OCI-M1 (cell line): Measurements from ENCODE around the gene LUZP2.

Experiments used
- DNase-seq: peaks from one replicate; lab custom pipeline; 2025; lab: John Stamatoyannopoulos, UW

Gene LUZP2

DNA sequence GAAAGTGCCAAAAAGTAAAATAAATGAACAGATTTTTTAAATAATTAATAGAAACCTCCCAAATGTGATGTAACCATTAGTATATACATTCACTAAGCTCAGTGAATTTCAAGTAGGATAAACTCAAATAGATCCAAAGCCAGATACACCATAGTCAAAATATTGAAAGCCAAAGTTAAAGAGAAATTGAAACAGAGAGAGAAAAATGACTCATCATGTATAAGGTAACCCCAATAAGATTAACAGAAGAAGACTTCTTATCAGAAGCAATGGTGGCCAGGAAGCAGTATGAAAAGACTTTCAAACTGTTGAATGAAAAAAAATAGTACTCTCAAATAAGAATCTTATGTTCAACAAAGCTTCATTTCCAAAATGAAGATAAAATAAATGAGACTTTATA is 70.5 kb downstream of the LUZP2 start:
- DNase-seq: no peak

DNA sequence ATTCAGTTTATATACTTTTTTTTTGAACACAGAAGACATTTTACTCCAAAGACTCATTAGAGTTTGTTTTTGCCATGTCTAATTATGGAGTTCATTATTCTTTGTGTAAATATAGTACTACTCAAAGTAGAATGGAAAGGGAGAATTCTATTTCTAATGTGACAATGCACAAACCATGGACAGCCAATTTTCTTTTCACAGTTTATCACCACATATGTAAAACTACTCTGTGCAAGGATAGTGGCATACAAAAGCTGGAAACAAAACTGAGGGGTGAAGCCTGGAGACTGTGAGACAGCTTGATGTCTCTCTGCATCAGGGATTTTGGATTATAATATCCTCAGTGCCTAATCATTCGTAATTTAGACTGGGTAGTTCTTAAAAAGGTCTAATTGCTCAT is 75.5 kb downstream of the LUZP2 start:
- no peak for DNase-seq

DNA sequence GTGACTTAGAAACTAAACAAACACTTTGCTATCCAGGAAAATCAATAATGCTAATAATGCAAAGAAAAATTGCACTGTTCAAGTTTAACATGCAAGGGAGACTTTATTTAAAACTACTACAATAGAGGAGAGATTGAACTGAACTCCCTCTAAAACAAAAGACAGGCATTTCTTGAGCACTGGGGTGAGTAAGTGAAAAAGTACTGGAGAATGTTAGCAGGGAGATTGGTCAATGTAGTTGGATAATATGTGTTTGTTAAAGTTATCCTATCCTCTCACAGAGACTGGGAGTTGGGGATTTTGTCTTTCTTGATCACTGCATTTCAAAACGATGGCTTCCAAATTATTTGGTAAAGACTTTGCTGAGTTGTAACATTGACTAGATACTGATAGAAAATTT is 77.6 kb downstream of the LUZP2 start:
- peak; percentile 36 for DNase-seq

DNA sequence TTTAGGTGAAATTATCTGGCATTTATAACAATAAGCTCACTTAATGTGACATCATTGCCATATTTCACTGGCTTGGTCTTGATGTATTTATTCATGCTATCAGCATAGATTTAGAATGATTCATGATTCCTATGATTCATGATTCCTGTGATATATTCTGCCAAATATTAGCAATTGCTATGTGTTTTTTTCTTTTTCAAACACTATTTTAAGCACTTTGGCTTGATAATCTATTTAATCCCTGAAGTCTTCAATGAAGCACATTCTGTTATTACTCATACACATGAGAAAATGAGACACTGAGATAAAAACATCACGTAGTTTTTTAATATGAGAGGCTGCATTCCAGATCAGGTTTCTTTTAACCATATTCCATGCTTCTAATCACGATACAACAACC is 78.5 kb downstream of the LUZP2 start:
- DNase-seq: no peak

DNA sequence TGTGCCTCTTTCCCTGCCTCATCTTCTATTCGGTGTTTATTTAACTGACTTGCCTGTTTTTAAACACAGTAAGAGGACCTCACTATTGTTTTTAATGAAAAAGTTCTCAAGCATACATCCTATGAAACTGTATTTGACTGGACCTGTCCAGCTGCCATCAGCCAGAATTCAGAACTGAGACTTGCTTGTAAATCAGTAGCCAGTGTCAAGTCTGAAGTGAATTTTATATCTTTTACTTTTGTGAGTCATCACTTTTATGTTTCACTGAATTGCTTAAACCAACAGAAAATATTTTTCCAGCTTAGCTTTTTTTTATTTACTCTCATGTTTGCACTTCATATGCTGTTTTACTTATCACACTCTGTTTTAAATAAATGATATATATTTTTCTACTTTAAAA is 88.3 kb downstream of the LUZP2 start:
- DNase-seq: no peak

DNA sequence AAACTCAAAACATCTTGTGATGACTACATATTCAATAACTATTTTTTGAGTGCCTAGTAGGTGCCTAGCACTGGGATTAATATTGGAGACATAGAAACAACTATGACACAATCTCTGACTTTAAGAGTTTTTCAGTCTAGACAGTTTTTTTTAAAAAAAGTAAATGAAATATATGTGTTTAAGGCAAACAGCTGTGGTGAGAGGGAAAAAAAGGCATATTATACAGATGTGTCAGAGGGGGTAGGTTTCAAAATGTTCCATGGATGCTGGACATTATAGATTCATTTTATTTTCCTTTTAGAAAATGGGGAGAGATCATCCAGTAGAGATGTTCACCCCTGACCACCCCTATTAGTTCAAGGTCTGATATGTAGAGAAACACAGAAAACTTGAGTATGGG is 90.8 kb downstream of the LUZP2 start:
- no peak for DNase-seq

DNA sequence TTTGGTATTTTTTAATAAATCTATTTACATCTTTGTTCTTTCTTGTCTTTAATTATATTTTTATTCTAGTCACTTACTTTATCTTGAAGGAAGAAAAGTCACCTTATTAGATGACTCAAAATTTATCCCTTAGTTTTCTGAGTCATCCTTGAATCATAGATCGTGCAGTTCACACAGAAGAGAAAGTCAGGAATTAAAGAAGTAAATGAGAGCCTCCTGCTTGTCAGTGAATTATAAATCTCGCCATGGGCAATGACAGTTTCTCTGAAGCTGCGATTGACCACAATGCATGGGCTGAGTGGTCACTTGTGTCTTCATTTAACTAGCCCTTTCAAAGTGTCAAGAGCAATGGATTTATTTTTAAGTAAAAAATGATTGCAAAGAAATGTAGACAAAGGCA is 91.2 kb downstream of the LUZP2 start:
- DNase-seq: no peak

DNA sequence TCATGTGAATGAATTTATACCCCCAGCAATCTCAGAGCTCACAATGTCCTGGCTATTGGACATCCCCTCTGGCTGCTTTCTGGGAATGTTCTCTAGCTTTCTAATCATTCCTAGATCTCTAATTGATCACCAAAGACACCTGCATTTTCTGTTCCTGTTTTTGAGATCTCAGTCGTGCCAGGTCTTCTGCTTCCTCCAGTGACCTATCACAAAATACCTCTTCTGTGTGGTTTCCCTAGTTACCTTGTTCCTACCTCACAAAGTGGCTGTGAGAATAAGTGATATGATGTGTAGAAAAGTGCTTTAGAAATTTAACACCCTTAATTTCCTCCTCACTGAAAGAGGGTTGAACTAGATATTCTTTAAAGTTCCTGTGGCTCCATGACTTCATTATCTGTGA is 92.2 kb downstream of the LUZP2 start:
- DNase-seq: no peak

DNA sequence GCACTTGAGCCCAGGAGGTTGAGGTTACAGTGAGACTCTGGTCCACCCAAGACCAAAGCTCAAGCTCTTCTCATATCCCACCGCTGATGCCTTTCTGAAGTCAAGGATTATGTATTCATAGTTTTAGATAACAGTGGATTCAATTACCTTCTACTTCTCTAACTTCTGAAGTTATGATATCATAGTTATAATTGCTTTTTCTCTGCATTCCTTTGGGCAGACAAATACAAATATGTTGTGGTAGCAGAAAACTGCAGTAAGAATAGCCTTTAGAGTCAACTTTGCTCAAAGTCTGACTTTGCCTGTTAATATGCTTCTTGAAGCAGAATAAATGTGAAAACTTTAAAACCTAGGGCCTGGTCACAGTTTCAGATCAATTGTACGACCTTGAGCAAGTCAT is 94.4 kb downstream of the LUZP2 start:
- no peak for DNase-seq

DNA sequence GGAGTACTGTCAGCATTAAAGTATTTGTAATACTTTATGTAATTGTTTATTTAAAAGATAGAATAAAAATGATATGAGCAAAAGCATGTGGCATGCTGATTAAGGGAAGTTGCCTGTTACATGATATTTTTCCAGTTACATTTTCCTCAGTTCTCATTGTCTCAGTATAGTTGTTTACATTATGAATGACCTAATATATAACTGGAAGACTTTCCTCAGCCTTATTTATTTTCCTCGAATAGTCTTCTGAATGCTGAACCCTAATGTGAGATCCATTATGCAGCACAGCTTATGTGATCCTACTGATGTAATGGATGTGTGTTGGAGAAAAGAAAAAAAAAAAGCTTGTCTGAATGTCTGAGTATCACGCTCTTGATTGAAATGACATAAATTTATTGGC is 95.5 kb downstream of the LUZP2 start:
- no peak for DNase-seq

DNA sequence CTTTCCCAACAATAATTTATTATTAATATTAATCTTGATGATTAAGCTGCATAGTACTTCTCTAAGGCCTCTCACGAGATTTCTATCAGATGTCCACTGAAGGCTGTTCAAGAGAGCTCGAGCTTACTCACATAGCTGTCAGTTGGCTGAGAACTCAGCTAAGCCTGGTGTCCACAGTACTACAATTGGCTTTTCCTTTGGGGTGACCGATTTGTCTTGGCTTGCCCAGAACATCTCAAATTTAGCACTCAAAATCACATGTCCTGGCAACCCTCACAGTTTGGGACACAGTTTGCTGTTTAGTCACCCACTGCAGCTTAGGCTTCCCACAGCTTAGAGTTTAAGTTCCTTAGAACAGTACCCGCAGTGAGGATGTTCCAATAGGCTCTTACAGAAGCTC is 96.5 kb downstream of the LUZP2 start:
- DNase-seq: no peak

DNA sequence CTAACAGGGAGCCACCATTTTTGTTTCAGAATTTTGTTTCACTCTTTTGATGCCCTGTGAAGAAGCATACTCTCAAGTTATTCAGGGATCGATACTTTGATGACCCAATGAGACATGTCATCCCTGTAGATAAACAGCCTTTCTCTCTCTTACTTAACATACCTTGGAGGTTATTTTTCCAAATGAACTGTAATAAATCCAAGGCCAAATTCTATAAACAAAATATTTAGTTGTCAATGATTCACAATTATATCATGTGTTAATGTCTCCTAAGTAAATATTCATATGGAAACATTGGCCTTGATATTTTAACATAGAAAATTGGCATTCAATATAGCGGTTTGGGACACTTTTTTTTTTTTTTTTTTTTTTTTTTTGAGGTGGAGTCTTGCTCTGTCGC is 97.5 kb downstream of the LUZP2 start:
- DNase-seq: no peak

DNA sequence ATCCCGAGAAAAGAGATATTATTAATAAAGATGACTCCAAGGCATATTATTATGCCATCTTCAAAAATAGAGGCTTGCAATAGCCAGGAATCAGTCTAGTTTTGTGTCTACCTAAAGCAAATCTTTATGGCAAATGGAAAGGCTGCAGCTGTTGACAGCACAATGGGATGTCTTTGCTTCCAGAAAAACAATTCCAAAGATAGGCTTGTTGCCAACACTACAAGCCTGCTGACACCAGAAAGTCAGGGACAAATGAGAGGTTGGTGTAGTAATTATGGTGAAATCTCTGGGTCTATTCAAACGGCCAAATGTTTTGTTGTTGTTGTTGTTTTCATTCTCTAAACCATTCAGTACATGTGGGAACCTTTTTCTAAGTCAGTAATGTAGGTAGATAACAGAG is 101.8 kb downstream of the LUZP2 start:
- no peak for DNase-seq

DNA sequence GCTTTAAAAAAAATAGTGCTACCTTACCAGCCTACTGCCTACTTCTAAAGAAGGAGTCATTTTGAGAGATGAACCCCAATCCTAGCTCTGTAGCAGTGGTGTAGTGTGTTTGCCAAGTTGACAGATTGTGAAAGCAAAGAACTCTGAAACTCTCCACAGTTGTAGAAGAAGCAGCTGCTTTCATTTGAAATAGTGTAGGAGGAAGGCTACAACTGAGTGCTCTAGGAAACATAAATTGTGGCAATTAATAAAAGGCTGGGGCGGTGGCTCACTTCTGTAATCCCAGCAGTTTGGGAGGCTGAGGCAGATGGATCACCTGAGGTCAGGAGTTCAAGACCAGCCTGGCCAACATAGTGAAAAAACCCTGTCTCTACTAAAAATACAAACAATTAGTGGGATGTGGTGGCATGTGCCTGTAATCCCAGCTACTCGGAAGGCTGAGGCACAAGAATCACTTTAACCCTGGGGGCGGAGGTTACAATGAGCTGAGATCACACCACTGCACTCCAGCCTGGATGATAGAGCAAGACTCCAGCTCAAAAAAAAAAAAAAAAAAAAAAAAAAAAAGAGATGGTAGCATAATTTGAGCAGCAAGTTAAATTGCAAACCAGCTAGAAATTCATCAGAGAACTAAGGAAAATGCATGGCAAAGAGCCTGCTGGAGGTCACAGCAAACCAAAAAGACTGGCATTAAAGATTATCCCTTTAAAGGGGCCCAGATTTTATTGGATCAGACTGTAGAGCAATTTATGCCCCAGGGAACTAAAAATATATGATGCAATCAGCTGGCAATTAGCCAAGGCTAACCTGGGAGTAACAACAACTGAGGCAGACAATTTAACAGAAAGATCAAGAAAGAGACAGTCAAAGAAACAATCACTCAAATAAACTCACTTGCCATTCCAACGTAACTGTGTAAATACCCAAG is 112.6 kb downstream of the LUZP2 start:
- no peak for DNase-seq

DNA sequence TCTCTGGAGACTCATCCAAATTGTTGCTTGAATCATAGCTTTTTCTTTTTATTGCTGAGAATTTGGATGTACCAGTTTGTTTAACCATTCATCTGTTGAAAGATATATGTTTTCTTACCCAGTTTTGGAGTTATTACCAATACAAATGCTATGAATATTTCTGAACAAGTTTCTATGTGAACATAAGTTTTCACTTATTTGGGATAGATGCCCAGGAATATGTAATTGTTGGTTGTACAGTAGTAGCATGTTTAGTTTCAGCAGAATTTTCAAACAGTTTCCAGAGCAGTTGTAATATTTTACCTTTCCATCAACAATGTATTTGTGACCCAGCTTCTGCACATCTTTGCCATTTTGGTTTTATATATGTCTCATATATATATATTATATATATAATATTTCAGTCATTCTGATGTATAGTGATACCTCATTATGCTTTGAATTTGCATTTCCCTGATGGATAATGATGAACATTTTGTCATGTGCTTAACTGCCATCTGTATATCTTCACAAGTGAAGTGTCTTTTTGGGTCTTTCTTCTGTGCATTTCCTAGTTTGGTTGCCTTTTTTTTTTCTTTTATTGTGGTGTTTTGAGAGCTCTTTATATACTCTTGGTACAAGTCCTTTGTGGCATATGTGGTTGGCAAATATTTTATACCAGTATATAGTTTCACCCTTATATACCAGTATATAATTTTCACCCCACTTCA is 118.8 kb downstream of the LUZP2 start:
- DNase-seq: no peak

DNA sequence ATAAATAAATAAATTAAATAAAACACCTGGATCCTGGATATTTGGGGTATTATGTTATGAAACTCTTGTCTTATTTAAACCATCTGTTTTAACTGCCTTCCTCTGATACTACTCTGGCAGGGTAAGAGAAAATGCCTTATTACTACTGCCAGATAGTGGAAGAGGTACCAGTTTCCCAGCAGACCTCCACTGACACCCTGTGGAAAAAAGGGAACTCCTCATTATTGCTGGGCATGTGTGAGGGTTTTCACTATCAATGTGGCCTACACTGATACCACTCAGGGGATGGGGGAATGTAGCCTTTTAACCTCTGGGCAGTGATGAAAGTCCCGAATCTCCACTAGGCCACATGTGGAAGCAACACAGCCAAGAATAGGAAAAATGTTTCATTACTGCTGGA is 121.0 kb downstream of the LUZP2 start:
- DNase-seq: peak; percentile 40

DNA sequence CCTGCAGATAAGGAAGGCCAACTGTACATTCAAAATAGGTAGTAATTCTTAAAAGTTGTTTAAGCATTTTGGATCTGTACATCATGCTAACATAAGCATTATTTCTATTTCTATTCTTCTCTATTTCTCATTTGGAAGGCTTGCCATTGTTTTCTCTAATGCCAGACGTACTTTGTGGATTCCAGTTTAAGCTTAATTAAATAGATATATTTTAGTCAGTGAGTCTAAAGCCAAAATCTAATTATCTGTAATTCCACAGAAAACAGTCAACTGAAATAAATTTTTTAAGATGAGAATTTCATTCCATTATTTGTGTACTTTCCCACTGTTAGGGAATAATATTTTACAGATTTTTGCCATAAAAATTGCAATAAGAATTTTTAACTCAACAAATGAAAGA is 123.0 kb downstream of the LUZP2 start:
- DNase-seq: no peak

DNA sequence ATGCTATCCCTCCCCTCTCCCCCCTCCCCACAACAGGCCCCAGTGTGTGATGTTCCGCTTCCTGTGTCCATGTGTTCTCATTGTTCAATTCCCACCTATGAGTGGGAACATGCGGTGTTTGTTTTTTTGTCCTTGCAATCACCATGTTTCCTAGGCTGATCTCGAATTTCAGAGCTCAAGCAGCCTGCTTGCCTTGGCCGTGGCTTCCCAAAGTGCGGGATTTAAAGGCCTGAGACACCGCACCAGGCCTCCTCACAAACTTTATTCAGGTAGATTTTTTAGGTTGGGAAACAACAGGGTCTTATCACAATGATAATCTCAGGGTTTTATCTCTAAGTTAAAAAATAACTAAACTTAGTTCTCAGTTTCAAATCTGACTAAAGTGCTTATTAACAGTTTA is 125.4 kb downstream of the LUZP2 start:
- no peak for DNase-seq

DNA sequence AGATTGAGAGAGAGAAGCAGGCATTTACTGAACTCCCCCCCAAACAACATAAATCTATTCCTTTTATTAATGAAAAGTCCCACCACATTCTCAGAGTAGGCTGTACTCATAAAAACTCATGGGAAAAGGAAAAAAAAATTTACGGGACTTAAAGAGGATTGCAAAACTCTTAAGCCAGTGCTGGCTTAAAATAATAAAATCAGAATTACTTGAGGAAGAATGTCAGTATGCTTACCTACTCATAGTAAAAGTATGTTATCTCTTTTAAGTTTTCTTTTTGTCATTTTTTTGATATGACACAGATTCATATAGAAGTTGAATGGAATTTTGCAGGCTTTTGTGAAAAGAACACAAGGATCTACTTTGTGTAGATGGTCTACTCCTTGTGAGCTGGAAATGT is 126.3 kb downstream of the LUZP2 start:
- no peak for DNase-seq

DNA sequence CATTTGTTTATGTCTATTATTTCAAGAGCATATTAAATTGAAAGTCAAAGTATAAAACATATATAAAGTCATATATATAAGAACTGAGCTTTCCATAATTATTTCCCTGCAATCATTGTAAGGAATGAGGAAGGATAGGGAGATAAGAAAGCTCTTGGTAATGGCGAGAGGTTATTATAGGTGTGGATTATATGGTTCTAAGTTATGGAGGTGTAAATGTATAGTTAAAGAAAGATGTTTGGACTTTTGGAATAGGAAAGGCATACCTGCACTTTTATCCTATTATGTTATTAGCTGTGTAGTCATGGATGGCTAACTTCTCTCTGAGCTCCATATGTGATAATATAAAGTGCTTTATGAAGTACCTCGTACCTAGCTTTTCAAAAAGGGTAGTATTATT is 127.6 kb downstream of the LUZP2 start:
- DNase-seq: no peak

DNA sequence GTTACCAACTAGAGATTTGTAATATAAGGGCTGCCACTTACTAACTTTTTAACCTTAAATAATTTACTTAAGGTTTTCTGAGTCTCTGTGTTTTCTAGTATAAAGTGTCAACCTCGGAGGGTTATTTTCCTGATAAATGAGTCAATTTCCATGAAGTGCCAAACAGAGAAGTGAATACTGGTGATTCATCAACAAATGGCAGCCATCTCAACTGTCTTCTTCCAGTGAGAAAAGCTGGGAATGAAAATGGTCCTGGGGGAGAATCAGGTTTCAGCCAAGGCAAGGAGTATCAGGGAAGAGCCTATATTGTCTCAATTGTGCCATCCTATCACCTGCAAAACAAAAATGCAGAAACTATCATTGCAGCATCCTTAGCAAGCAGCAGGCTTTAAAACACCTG is 129.1 kb downstream of the LUZP2 start:
- no peak for DNase-seq

DNA sequence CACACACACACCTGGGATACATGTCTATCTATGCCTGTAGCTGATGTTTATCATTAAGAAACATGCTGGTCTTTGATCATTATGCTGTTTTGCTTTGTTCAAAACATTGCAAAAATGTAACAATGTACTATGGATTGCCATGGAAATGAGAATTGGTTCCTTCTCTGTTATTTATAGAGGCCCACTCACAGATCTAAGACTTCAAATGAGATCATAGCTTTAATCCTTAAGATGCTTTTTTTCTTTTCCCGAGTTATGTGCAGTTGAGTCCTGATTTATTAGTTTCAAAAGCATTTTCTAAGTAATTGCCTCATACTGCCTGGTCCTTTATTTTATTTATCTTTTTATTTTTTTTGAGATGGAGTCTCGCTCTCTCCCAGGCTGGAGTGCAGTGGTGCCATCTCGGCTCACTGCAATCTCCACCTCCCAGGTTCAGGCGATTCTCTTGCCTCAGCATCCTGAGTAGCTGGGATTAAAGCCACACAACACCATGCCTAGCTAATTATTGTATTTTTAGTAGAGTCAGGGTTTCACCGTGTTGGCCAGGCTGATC is 131.4 kb downstream of the LUZP2 start:
- no peak for DNase-seq

DNA sequence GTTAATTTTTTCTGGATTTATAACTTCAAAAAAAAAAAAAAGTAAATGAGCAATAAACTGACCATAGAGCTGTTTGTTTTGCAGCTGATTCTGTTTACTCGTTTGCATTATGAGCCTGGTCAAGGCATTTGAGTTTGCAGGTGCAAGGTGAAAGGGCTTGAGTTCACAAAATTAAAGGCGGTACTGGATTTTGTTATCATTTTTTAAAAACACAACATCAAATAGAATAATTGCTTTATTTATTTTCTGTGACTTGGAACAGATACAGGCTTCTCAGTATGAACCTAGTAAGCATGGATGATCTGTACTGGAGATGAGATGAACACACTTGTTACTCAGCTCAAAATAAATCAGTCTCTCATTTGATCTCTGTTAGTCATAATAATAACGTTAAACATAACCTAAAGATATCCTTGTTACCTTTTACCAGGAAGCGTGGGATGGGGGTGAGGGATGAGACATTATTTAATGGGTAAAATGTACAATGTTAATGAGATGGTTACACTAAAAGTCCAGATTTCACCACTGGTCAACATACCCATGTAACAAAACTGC is 137.8 kb downstream of the LUZP2 start:
- no peak for DNase-seq
